C1 segment of cervical spinal cord (tissue), 14 donors: ENCODE results near the gene IL5.

Source experiments
- DNase-seq, 14 donors: peaks; one replicate each; lab custom pipeline; 2025; lab: John Stamatoyannopoulos, UW

Gene IL5

GRCh38 chr5:132498686-132499271, 44.5 kb downstream of the IL5 start:
- no peak for DNase-seq

GRCh38 chr5:132498152-132498551, 45.2 kb downstream of the IL5 start:
- peak in 2 of 14 donors; percentile 28 to 74 for DNase-seq

- DNase-seq, result peak in 1 of 14 donors; percentile 57
Observed at GRCh38 chr5:132497488-132497997, 45.8 kb downstream of the IL5 start.

GRCh38 chr5:132496631-132497487, 46.5 kb downstream of the IL5 start:
- DNase-seq, result peak in 12 of 14 donors; percentile 37 to 95 (median 64)

GRCh38 chr5:132496191-132496630, 47.1 kb downstream of the IL5 start:
- peak in 12 of 14 donors; percentile 58 to 94 (median 80) for DNase-seq

- peak in 12 of 14 donors; percentile 60 to 94 (median 80) for DNase-seq
Observed at GRCh38 chr5:132495667-132496190, 47.6 kb downstream of the IL5 start.

GRCh38 chr5:132493821-132494220, 49.5 kb downstream of the IL5 start:
- no peak for DNase-seq

GRCh38 chr5:132493241-132493640, 50.1 kb downstream of the IL5 start:
- no peak for DNase-seq

GRCh38 chr5:132492386-132493125, 50.8 kb downstream of the IL5 start:
- DNase-seq, result no peak
